Renal pelvis (tissue), 4 donors: Measurements from ENCODE around the gene TRMT1. TPM values are rescaled to one million over a fixed set of nuclear protein-coding genes. Genes with fewer than 3 reads are reported as not detected.

Experiments
- DNase-seq: peaks from one replicate; pipeline ENCODE4 v3.0.0-alpha.2; 2013
- polyA plus RNA-seq, 3 donors: library from polyadenylated mRNA; unstranded; fragments of 120-200 nt; gene quantifications; one replicate each; pipeline ENCODE4 v1.2.1, GENCODE V29; 2013; ENCODE audit not compliant: insufficient read length in 3 of 3

Gene TRMT1
- polyA plus RNA-seq, 3 donors: 35.0 to 43.9 (median 42.9) TPM

GRCh38 chr19:13056052-13056660 is 60.4 kb downstream of the TRMT1 start:
- DNase-seq: no peak

GRCh38 chr19:13055213-13056051 is 61.1 kb downstream of the TRMT1 start:
- DNase-seq: peak; percentile 81

Other genes with a start within 250 kb of the TRMT1 start
- 10 to 100 TPM in 1 of 3 donors, 1 to 10 TPM in 2; 8.1 to 11.1 (median 9.1) TPM for gene DNASE2, start 235.3 kb downstream of the TRMT1 start, polyA plus RNA-seq
- under 1 TPM; 0.20 to 0.46 (median 0.45) TPM for gene KLF1, start 229.5 kb downstream of the TRMT1 start, polyA plus RNA-seq
- 10 to 100 TPM; 33.9 to 42.9 (median 36.7) TPM for gene GCDH, start 225.6 kb downstream of the TRMT1 start, polyA plus RNA-seq
- 1 to 10 TPM; 2.4 to 6.2 (median 5.5) TPM for gene SYCE2, start 197.4 kb downstream of the TRMT1 start, polyA plus RNA-seq
- gene FARSA, start 183.0 kb downstream of the TRMT1 start, polyA plus RNA-seq: 10 to 100 TPM; 54.6 to 65.4 (median 62.1) TPM
- 1,000 to 10,000 TPM in 1 of 3 donors, 100 to 1,000 TPM in 2; 860 to 1,005 (median 871) TPM for gene CALR, start 178.1 kb downstream of the TRMT1 start, polyA plus RNA-seq
- 10 to 100 TPM; 81.0 to 92.7 (median 89.6) TPM for gene RAD23A, start 170.9 kb downstream of the TRMT1 start, polyA plus RNA-seq
- 10 to 100 TPM; 36.2 to 54.7 (median 42.6) TPM for gene GADD45GIP1, start 159.5 kb downstream of the TRMT1 start, polyA plus RNA-seq
- under 1 TPM; 0.06 to 0.22 (median 0.19) TPM for gene DAND5, start 147.2 kb downstream of the TRMT1 start, polyA plus RNA-seq
- gene NFIX, start 121.3 kb downstream of the TRMT1 start, polyA plus RNA-seq: 10 to 100 TPM; 14.8 to 19.2 (median 14.9) TPM
- 1 to 10 TPM; 5.2 to 7.7 (median 5.7) TPM for gene LYL1, start 13.9 kb downstream of the TRMT1 start, polyA plus RNA-seq
- 10 to 100 TPM; 29.1 to 38.3 (median 38.1) TPM for gene NACC1, start 1.5 kb upstream of the TRMT1 start, polyA plus RNA-seq
- gene STX10, start 33.6 kb upstream of the TRMT1 start, polyA plus RNA-seq: 10 to 100 TPM; 63.9 to 72.6 (median 64.1) TPM
- gene IER2, start 33.7 kb upstream of the TRMT1 start, polyA plus RNA-seq: 10 to 100 TPM; 67.0 to 87.0 (median 73.1) TPM